ENCODE results near the gene VMAC.
A peak's percentile ranks its signal among the peaks of the same experiment; 100 is the strongest.

The VMAC gene

DNA sequence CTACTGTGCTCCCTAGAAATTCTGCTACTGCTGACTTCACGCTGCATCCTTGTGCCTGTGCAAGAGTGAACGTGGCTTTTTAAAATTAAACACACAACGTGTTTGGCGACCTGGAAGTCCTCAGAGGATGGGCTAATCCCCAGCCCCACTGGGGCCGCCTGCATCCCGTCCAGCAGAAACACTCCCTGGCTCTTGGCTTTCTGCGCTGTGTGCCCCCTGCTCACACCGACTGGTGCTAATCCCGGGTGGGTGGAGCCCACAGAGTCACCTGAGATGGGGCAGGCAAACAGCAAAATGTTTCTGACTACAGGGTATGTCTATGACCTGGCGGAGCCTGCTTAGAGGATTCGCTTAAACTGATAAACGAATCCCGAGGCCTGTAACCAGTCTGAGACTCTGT is 24.5 kb downstream of the VMAC start:
- no peak for DNase-seq (ENCODE audit: low spot score)

DNA sequence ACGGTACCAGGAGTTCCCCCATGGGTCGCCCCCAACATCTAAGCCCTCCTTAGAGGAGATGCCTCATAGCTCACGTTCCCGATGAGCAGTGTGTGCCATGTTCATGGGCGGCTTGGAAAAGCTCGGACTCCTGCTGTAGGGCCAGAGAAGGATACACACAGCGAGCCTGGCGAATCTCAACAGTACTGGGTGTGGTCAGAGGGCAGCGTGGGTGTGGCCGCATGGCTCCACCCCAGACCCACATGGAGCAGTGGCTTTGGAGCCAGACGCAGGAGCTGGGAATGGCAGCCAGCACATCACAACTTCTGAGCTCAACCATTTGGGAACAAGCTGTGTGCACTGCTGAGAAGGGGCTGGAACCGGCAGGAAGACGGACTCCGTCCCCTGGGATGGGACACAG is 25.0 kb downstream of the VMAC start:
- no peak for DNase-seq (ENCODE audit: low spot score)

DNA sequence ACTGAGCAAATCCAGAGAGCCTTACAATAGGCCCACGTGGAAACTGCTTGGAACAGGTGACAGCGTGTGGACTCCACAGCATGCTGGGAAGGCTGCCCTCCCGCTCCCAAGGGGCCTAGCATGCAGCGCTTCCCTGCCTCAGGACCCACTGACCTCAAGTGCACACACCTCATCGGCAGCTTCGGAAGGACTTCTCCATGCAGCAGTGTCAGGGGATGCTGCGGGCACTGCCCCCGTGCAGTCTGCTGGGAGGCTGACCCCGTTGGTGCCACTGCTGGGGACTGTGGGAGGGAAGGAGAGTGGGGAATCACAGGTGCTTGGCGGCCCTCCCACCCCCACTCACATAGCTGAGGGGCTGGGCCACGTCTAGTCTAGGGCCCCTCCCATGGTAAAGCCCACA is 26.6 kb downstream of the VMAC start:
- no peak for DNase-seq (ENCODE audit: low spot score)

DNA sequence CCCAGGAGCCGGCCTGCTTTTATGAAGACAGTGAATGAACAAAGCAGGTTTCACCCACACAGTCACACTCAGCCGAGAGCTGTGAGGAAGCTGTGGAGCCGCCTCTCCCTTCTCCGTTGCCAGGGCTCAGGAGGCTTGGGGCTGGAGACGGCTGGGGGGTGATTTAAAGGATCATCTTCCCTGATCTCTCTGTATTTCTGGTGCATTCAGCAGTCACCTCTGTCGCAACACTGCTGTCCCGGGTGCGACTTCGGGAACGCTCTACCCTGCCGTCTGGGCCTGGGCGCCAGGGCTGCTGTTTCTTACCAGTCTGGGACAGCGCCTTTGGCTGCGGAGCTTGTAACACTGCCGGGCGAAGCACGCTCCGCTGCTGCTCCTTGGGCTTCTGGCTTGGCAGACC is 27.5 kb downstream of the VMAC start:
- DNase-seq (ENCODE audit: low spot score): no peak

- DNase-seq (ENCODE audit: low spot score): no peak
Measured at GRCh38 chr19:5932609-5933262, 28.1 kb downstream of the VMAC start.

DNA sequence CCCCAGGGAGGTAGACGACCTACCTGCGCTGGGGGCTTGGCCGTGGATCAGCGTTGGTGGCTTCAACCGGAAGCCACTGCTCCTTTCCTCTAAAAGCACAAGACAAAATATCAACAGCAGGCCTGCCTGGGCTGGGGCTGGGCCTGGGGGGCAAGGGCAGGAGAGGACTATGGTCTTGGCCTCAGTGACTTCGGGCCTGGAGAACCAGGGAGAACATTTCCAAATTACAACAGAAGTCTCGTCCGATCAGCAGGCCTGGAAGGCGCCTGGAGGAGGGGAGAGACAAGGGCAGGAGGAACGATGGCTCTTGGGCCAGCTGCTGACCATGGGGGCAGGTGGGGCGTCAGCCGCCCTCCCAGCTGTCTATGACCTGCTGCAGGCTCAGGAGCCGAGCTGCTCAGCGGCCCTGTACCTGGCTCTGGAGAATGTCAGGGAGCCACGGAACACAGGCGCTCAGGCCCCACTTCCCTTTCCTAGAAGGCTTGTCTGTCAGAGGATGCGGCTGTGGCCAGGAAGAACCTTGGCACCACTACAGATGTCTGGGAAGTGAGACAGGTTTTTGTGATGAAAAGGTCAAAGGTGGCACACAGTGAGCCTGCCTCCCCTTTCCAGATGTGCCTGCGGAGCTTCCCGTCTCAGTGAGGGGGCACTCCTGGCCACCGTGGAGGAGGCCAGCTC is 28.9 kb downstream of the VMAC start:
- no peak for DNase-seq (ENCODE audit: low spot score)

GRCh38 chr19:5934069-5934401 is 29.4 kb downstream of the VMAC start:
- no peak for DNase-seq (ENCODE audit: low spot score)

DNA sequence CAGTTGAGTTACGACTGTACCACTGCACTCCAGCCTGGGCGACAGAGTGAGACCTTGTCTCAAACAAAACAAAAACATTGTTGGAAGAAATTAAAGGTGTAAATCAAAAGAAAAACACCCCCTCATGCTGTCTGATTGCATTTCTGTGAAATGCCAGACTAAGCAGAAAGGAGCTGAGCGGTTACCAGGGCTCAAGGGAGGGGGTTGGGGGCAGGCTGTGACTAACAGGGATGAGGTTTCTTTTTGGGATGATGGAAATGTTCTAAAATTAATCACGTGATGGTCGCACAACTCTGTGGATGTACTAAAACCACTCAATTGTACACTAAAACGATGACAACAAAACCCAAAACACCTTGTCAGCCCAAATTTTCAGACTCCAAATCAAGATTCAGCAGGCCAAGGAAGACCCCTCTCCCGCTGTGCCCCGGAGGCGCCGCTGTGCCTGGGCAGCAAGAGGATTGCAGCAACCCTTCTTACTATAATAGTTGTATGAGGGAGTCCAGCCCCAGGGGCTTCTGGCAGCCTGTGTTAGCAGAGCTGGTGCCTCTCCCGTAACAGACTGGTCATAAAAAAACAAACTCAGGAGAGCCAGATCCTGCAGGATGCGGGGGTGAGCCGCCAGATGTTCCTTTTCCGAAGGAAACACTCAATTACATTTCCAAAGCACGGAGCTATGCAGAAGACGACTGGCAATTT is 30.3 kb downstream of the VMAC start:
- no peak for DNase-seq (ENCODE audit: low spot score)

GRCh38 chr19:5935473-5936291 is 31.0 kb downstream of the VMAC start:
- DNase-seq (ENCODE audit: low spot score): no peak

- no peak for DNase-seq (ENCODE audit: low spot score)
Measured at GRCh38 chr19:5936292-5936592, 31.6 kb downstream of the VMAC start.

DNA sequence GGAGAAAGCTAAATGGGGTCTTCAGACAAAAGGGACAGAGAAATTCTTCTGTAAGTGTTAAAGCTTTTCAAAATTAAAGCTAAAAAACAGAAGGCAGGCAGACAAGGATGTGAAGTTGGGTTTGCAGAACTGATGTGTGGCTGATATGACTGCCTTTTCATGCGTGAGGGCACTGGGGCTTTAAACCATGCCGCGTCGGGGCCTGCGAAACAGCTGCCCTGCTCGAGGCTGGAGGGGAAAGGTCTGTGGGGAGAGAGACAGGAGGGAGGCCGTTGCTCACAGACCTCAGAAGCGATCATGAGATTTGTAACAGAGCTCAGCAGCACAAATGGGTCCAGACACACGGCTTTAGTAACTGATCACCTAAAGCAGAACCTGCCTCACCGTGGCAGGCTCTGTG is 32.9 kb downstream of the VMAC start:
- no peak for DNase-seq (ENCODE audit: low spot score)

DNA sequence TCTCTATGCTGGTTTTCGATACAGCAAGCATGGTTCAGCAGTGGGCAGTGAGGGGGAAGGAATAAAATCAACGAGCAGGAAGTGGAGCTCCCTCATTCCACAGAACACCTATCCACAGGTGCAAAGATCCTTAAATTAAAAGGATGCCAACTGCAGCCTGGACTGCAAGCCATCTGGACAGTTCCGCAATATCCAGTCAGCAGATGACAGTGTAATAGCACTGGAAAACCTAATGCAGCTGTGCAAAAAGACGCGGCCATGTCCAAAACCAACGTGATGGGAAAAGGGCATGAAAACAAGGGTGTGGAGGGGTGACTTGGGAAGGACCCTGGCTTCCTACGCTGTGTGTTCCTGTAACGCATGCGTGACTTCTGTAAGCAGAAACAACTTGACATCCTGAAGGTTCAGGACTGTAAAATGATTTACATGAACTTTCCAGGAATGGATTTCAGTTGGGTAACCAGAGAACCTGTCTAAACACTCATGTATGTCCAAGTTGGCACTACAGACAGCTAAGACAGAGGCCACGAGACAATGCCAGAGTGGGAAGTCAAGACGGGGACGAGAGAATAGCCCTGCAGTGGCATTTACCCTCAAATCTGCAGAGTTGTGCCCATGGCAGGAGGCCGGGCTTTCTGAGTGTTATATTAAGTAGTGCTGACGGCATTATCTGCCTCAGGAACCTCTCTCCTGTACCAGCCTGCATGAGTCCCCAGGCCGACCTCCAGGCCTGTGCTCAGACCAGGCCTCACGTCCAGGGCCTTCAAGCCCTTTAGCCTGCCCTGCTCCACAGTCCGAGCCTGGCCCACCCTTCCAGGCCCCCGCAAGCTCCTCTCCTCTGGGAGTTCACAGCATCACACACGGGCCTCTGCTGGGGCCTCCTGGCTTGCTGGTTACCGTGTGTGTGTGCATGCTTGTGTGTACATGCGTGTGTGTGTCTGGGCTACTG is 35.9 kb downstream of the VMAC start:
- DNase-seq (ENCODE audit: low spot score): no peak

DNA sequence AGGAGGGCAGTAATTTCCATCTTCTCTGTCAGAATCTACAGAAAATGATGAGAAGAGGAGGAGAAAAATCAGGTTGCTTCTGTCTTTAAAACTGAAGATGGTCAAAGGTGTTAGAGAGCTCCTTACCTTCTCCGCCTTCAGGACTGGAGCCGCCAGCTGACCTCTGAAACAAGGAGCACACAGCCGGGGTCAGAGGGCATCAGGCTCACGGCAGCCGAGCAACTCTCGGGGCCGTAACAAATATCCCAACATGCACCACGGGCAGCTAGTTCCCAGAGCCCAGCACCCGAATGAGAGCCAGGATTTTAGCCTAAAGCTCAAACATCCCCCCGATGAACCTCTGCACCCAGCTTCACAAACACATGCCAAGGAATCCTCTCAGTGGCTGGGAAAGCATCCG is 37.0 kb downstream of the VMAC start:
- no peak for DNase-seq (ENCODE audit: low spot score)

DNA sequence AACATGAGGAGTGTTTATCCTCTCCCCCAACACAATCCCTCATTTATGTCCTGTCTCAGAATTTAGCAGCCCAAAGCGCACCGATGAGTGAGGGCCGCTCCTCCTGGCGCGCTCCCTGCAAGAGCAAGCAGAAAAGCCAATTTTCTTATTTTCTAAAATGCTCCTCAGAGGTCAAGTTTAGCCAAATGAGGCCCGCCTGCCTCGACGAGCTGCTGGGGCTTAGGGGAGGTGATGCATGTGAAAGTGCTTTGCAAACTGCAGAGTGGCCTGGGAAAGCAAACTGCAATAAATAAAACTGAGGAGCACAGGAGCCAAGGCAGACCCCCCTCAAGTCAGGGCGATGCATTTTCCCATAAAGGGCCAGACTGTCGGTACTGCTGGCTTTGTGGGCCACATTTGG is 38.4 kb downstream of the VMAC start:
- DNase-seq (ENCODE audit: low spot score): no peak

- DNase-seq (ENCODE audit: low spot score): no peak
Measured at GRCh38 chr19:5943623-5944022, 39.0 kb downstream of the VMAC start.

DNA sequence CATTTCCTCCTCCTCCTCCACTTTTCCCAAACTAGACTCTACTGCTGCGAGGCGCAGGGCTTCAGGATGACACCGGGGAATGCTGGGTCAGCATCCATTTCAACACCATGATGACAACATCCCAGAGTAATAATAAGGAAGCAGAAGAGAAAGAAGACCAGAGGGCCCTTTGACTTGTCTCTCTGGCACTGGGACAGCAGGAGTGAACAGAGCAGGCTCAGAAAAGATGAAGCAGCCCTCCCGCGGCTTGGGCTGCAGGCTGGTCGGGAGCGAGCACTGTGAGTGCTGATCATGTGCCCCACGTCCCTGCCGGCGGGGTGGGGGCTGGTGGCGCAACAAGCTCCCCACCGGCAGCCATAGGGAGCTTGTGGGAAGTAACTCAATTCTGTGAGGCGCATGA is 42.8 kb downstream of the VMAC start:
- no peak for DNase-seq (ENCODE audit: low spot score)

DNA sequence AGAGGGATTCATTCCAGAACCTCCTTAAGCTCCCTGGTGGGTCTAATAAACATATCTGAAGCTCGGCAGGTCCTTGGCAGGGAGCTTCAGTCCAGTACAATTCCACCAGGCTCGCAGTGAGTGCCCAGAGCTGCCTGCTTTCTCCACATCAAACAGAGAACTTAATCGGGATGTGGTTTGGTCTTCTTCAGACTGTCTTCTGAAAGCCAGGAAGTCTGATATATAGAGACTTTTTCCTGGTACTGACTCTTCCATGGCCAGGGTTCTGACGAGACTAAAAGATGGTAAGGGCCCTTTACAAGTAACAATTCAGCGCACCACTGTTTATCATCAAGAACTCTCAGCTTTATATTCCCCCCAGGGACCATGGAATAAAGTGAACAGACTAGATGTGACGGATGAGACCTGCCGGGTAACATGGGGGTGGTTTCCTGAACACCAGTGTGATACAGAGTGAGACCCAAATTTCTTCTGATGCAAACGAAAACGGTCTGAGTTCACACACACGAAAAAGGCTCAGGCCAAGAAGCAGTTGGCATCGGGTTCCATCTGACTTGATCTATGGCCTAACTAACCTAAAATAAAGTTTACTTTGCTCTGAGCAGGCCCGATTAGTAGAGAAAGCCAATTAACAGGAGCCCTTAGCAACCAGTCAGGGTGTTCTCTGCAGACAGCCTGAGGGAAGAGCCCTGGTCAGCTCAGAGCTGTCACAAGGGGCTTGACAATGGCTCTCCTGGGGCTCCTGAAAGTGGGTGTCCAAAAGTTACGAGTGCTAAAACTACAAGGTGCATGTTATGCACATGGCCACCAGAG is 44.3 kb downstream of the VMAC start:
- DNase-seq (ENCODE audit: low spot score): no peak

GRCh38 chr19:5949792-5950305 is 45.2 kb downstream of the VMAC start:
- no peak for DNase-seq (ENCODE audit: low spot score)

GRCh38 chr19:5950741-5951140 is 46.1 kb downstream of the VMAC start:
- DNase-seq (ENCODE audit: low spot score): no peak

DNA sequence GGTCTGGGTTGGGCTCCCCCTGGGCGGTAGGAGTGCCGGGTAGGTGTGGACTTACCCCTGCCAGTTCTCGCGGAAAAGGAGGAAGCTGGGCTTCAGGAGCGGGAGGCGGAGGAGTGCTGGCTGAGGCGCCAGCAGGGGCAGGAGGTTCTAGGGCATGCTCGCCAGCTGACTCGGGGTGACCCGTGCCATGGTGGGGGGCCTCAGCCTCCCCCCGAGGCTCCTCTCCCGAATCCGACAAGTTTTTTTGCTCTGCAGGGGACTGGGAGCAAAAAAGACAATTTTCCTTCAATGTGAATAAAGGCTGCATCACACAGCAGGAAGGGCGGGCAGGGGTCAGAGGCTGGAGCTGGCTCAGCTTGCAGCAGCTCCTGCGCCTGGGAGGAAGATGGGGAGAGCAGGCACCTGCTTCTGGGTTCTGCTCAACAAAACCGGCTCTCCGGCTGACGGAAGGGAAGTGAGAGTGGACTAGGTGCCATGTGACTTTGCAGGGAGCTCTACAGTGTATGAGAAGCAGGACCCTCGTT is 46.7 kb downstream of the VMAC start:
- peak; percentile 67 for DNase-seq (ENCODE audit: low spot score)

All from iPS-NIHi11 (cell line).